Retinal pigment epithelial cell (primary cell): Measurements from ENCODE around the gene POU1F1.

Experiments
- DNase-seq: peaks from one replicate; pipeline ENCODE4 v3.0.0-alpha.2; 2010; ENCODE audit warnings: low read depth
- H3K4me3 ChIP-seq: 2 replicates; pipeline ENCODE4 v1.5.1; 2011; ENCODE audit warnings: mild to moderate bottlenecking, low read length, control low read depth, moderate library complexity
- CTCF ChIP-seq: conservative IDR thresholded peaks from 2 replicates; pipeline ENCODE4 v1.5.1; 2011; ENCODE audit warnings: low read depth, low read length, control low read depth, inconsistent platforms

The POU1F1 gene

GRCh38 chr3:87229113-87229512 lies 47.3 kb downstream of the POU1F1 start:
- no peak for DNase-seq
- no peak for TF ChIP-seq CTCF
- no peak overlapping the region for H3K4me3 ChIP-seq

- DNase-seq: no peak
- TF ChIP-seq CTCF: no peak
- H3K4me3 ChIP-seq: peak overlapping the region; percentile 97
These were observed 48.1 kb downstream of the POU1F1 start for GRCh38 chr3:87228316-87228715.

- TF ChIP-seq CTCF: no peak
- H3K4me3 ChIP-seq: peak overlapping the region; percentile 97
- DNase-seq: no peak
These were observed 48.6 kb downstream of the POU1F1 start for GRCh38 chr3:87227835-87228144.

GRCh38 chr3:87227104-87227834 lies 49.1 kb downstream of the POU1F1 start, which contains the start of gene CHMP2B:
CHMP2B (plus strand) TSS chr3:87227309; CDS start chr3:87227523, 214 bp downstream.
- peak; percentile 76 for DNase-seq
- H3K4me3 ChIP-seq: peak within 1 kb of the TSS; percentile 97
- TF ChIP-seq CTCF: no peak

GRCh38 chr3:87225659-87226058 lies 50.7 kb downstream of the POU1F1 start:
- no peak for DNase-seq
- H3K4me3 ChIP-seq: no peak overlapping the region

GRCh38 chr3:87219611-87220010 lies 56.8 kb downstream of the POU1F1 start:
- TF ChIP-seq CTCF: no peak
- DNase-seq: no peak
- no peak overlapping the region for H3K4me3 ChIP-seq

More at GRCh38 chr3:87225659-87226058, 50.7 kb downstream of the POU1F1 start:
- no peak for TF ChIP-seq CTCF

GRCh38 chr3:87218560-87218959 lies 57.8 kb downstream of the POU1F1 start:
- H3K4me3 ChIP-seq: no peak overlapping the region
- no peak for DNase-seq
- TF ChIP-seq CTCF: no peak
